ENCODE data around the gene MESP2.

The MESP2 gene

GRCh38 chr15:89802986-89803824, 27.1 kb downstream of the MESP2 start:
- no peak for DNase-seq

- DNase-seq = no peak
These were observed 28.0 kb downstream of the MESP2 start for GRCh38 chr15:89803941-89804800.

GRCh38 chr15:89805241-89806209, 29.4 kb downstream of the MESP2 start:
- DNase-seq = no peak

GRCh38 chr15:89806210-89806558, 30.1 kb downstream of the MESP2 start:
- no peak for DNase-seq

- DNase-seq = no peak
These were observed 30.7 kb downstream of the MESP2 start for GRCh38 chr15:89806559-89807550.

GRCh38 chr15:89807689-89808088, 31.6 kb downstream of the MESP2 start:
- DNase-seq = no peak

DNA sequence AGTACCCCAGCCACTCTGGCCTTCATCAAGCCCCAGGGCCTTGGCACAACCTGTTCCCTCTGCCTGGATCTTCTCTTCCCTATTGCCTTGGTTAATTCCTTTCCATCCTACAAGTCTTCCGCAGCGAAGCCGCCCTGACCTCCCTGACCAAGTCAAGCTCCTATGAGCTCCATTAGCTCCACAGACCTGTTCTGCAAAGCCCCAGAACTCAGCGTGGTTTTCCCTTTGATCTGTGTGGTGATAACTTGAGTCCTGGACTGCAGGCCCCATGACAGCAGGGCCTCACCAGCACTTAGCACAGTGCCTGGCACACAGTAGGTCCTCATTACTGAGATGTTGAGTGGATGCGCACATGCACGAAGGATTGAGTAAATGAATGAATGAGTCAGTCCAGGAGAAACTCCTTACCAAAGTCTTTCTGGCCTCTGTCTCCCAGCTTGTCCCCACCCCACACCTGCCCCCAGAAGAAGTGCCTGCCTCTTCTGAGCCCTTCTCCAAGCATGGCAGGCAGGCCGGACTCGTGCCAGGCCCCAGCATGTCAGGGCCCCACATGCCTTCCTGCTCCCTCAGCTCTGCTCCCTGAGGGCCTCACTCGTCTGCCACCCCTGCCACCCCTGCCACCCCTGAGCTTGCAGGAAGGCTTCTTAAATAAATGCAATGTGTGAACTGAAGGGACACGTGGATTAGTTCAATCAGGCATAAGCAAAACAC, 32.2 kb downstream of the MESP2 start:
- DNase-seq = no peak

DNA sequence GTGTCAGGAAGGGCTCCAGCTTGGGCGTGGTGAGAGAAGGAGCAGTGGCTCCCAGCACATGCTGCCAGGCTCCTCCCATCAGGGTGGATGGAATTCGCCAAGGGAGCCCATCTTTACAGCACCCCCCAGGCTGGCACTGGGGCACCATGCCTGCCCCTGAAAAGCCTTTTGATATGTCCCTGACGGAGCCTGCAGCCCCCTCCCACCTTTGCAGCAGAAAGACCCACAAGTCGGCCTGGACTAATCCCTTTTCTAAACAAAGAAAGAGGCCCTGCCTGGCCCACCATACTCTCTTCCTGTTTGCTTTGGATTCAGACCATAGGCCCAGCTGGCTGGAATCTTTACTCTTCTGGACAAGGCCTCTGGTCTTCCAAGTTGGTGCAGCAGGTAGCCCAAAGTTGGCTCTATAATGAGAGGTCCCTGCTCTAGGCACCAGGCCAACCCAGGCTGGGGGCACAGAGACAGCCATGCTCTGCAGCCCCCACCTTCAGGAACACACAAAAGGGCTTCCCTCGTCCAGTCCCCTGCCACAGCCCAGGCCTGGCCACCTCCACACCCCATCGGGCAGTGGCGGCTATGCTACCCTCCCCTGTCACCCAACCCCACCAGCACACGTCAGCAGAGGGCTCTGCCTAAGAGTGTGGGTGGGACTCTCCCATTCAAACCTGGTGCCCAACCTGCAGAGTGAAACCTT, 33.1 kb downstream of the MESP2 start:
- DNase-seq = no peak

DNA sequence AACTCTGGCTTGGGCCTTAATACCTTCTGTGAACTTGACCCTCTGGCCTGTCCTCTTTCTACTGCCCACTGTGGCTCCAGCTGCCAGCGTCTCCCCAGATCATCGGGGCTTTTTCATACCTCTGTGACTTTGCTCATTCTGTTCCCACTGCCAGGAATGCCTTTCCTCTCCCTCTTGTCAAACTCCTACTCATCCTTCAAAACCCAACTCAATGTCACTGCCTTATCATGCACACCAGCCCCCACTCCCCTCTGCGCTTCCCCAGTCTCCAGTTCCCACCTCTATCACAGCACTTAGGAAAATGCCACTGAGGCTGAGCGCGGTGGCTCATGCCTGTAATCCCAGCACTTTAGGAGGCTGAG, 33.6 kb downstream of the MESP2 start:
- no peak for DNase-seq

GRCh38 chr15:89810837-89811236, 34.7 kb downstream of the MESP2 start:
- DNase-seq = no peak

GRCh38 chr15:89812011-89812846, 36.1 kb downstream of the MESP2 start:
- DNase-seq = no peak

GRCh38 chr15:89812847-89813320, 36.8 kb downstream of the MESP2 start:
- no peak for DNase-seq

- DNase-seq = no peak
These were observed 37.4 kb downstream of the MESP2 start for GRCh38 chr15:89813381-89814111.

- no peak for DNase-seq
These were observed 38.1 kb downstream of the MESP2 start for GRCh38 chr15:89814112-89814742.

- no peak for DNase-seq
These were observed 39.6 kb downstream of the MESP2 start for GRCh38 chr15:89815769-89816168.

GRCh38 chr15:89817701-89818280, 41.7 kb downstream of the MESP2 start:
- no peak for DNase-seq

- DNase-seq = no peak
These were observed 42.2 kb downstream of the MESP2 start for GRCh38 chr15:89818287-89818686.

Data from RPMI8226 (cell line).